ENCODE results near the gene EEA1. TPM values are rescaled to one million over a fixed set of nuclear protein-coding genes. Genes with fewer than 3 reads are reported as not detected.

EEA1 gene
- total RNA-seq, 6 experiments from 2014 or later = 40.7 to 45.2 (median 44.1) TPM

- no peak for DNase-seq
- H3K4me1 Mint-ChIP-seq (ENCODE audit: low read depth) = peaks cover 20% of the 10 kb centered on the region
- TF ChIP-seq CTCF (IDR thresholded peaks at IDR 0.05) = no peak
- peaks cover 31% of the 10 kb centered on the region for H3K36me3 Mint-ChIP-seq (ENCODE audit: low read depth)
- no peaks in the 10 kb centered on the region for H3K9me3 Mint-ChIP-seq
- no peaks in the 10 kb centered on the region; the same call in 1 of the 2 replicates for H3K27me3 Mint-ChIP-seq (ENCODE audit: insufficient read depth)
- H3K4me3 Mint-ChIP-seq = no peak overlapping the region
- H3K27ac Mint-ChIP-seq = no peak overlapping the region
Observed at GRCh38 chr12:92779902-92780301, 149.2 kb downstream of the EEA1 start.

- Mint-ChIP-seq H3K36me3 (ENCODE audit: low read depth) (peaks cover 31% of the 10 kb centered on the region), H3K4me3 (no peak overlapping the region), H3K9me3 (no peaks in the 10 kb centered on the region), H3K27ac (no peak overlapping the region), H3K27me3 (ENCODE audit: insufficient read depth) (no peaks in the 10 kb centered on the region), H3K4me1 (ENCODE audit: low read depth) (peaks cover 7% of the 10 kb centered on the region)
- TF ChIP-seq CTCF (IDR thresholded peaks at IDR 0.05) = no peak
- DNase-seq = no peak
Observed at GRCh38 chr12:92778525-92778924, 150.6 kb downstream of the EEA1 start.

GRCh38 chr12:92775416-92775815 is 153.7 kb downstream of the EEA1 start:
- Mint-ChIP-seq H3K27ac (no peak overlapping the region), H3K36me3 (ENCODE audit: low read depth) (peaks cover 24% of the 10 kb centered on the region), H3K9me3 (no peaks in the 10 kb centered on the region), H3K4me1 (ENCODE audit: low read depth) (peaks cover 9% of the 10 kb centered on the region), H3K27me3 (ENCODE audit: insufficient read depth) (no peaks in the 10 kb centered on the region), H3K4me3 (no peak overlapping the region)
- DNase-seq = no peak
- TF ChIP-seq CTCF (IDR thresholded peaks at IDR 0.05) = no peak

GRCh38 chr12:92771001-92771400 is 158.1 kb downstream of the EEA1 start:
- Mint-ChIP-seq H3K9me3 (no peaks in the 10 kb centered on the region), H3K27ac (no peak overlapping the region), H3K4me1 (ENCODE audit: low read depth) (peaks cover 23% of the 10 kb centered on the region), H3K27me3 (ENCODE audit: insufficient read depth) (no peaks in the 10 kb centered on the region), H3K4me3 (no peak overlapping the region), H3K36me3 (ENCODE audit: low read depth) (no peaks in the 10 kb centered on the region)
- TF ChIP-seq CTCF (IDR thresholded peaks at IDR 0.05) = no peak
- DNase-seq = no peak

- H3K27me3 Mint-ChIP-seq (ENCODE audit: insufficient read depth) = no peaks in the 10 kb centered on the region
- no peaks in the 10 kb centered on the region for H3K36me3 Mint-ChIP-seq (ENCODE audit: low read depth)
- H3K27ac Mint-ChIP-seq = no peak overlapping the region
- H3K4me1 Mint-ChIP-seq (ENCODE audit: low read depth) = peaks cover 28% of the 10 kb centered on the region
- no peak for TF ChIP-seq CTCF (IDR thresholded peaks at IDR 0.05)
- DNase-seq = no peak
- H3K9me3 Mint-ChIP-seq = no peaks in the 10 kb centered on the region
- H3K4me3 Mint-ChIP-seq = no peak overlapping the region
Observed at GRCh38 chr12:92769124-92769901, 159.8 kb downstream of the EEA1 start.
